PC-3 (cell line): ENCODE measurements around the gene LGR4. TPM values are rescaled to one million over a fixed set of nuclear protein-coding genes. Genes with fewer than 3 reads are reported as not detected.
A peak's percentile ranks its signal among the peaks of the same experiment; 100 is the strongest.

Experiments
- ATAC-seq: fragments of 200-7000 bp; cut with Tn5 transposase; 2 replicates; pipeline ENCODE4 v1.9.1; 2020; ENCODE audit warnings: mild to moderate bottlenecking, moderate library complexity
- BruUV-seq: library from RNA; stranded (reverse); fragments of 400-500 nt; replicated peaks from 2 replicates; lab custom pipeline; 2021; lab: Mats Ljungman, UMichigan
- CTCF ChIA-PET: fragments of 300-600 bp; sonication (Branson Sonifier 250); formaldehyde crosslinking; loops from one replicate; lab custom pipeline; 2022; ENCODE audit warnings: antibody characterized with exemption; lab: Charles Lee
- POLR2A ChIA-PET: fragments of 300-600 bp; sonication (Branson Sonifier 250); formaldehyde crosslinking; loops from one replicate; lab custom pipeline; 2022; ENCODE audit warnings: antibody characterized with exemption; ENCODE audit not compliant: unreplicated experiment; lab: Charles Lee
- DNase-seq: peaks from one replicate; pipeline ENCODE4 v3.0.0-alpha.2; 2015
- H2AFZ ChIP-seq: fragments of 300-600 bp; sonication (generic); 2 replicates; pipeline ENCODE4 v1.6.0; 2016; ENCODE audit warnings: antibody characterized with exemption, low read length
- H3F3A ChIP-seq: fragments of 300-600 bp; sonication (generic); one replicate; pipeline ENCODE4 v1.6.0; 2017; ENCODE audit warnings: antibody characterized with exemption, low read length, control low read depth, mild to moderate bottlenecking; ENCODE audit not compliant: unreplicated experiment
- H3K27ac ChIP-seq: fragments of 300-600 bp; sonication (generic); 2 replicates; pipeline ENCODE4 v1.5.1; 2016; ENCODE audit warnings: mild to moderate bottlenecking, low read length
- H3K27me3 ChIP-seq: fragments of 300-600 bp; sonication (generic); 2 replicates; pipeline ENCODE4 v1.6.1; 2016; ENCODE audit warnings: low read length, mixed read lengths
- H3K36me3 ChIP-seq: fragments of 300-600 bp; sonication (generic); 2 replicates; pipeline ENCODE4 v1.6.1; 2016; ENCODE audit warnings: low read depth, mixed run types, low read length, mixed read lengths
- H3K4me1 ChIP-seq: fragments of 300-600 bp; sonication (generic); 2 replicates; pipeline ENCODE4 v1.5.1; 2016; ENCODE audit warnings: low read length; ENCODE audit not compliant: insufficient read depth
- H3K4me2 ChIP-seq: fragments of 300-600 bp; sonication (generic); 2 replicates; pipeline ENCODE4 v1.6.0; 2016; ENCODE audit warnings: low read length
- H3K4me3 ChIP-seq: fragments of 300-600 bp; sonication (generic); 2 replicates; pipeline ENCODE4 v1.5.1; 2016; ENCODE audit warnings: mild to moderate bottlenecking, low read length, mixed read lengths
- H3K79me2 ChIP-seq: fragments of 300-600 bp; sonication (generic); 2 replicates; pipeline ENCODE4 v1.6.1; 2017; ENCODE audit warnings: low read length, mixed read lengths
- H3K9ac ChIP-seq: fragments of 300-600 bp; sonication (generic); 2 replicates; pipeline ENCODE4 v1.6.0; 2016; ENCODE audit warnings: mild to moderate bottlenecking, low read length
- H3K9me2 ChIP-seq: fragments of 300-600 bp; sonication (generic); replicated peaks from 2 replicates; pipeline ENCODE4 v1.6.1; 2016; ENCODE audit warnings: mixed run types, low read length, mixed read lengths
- H3K9me3 ChIP-seq: fragments of 300-600 bp; sonication (generic); 2 replicates; pipeline ENCODE4 v1.6.1; 2016; ENCODE audit warnings: low read length, mixed read lengths
- H4K20me1 ChIP-seq: fragments of 300-600 bp; sonication (generic); 2 replicates; pipeline ENCODE4 v1.6.1; 2016; ENCODE audit warnings: low read length, mixed read lengths
- EZH2 ChIP-seq: fragments of 300-600 bp; sonication (generic); IDR thresholded peaks from one replicate; pipeline ENCODE4 v1.6.1; 2017; ENCODE audit warnings: antibody characterized with exemption, mild to moderate bottlenecking, low read length; ENCODE audit not compliant: unreplicated experiment
- EZH2phosphoT487 ChIP-seq: fragments of 300-600 bp; sonication (generic); IDR thresholded peaks from 2 replicates; pipeline ENCODE4 v1.6.1; 2018; ENCODE audit warnings: mild to moderate bottlenecking, antibody characterized with exemption, low read length, borderline replicate concordance
- intact Hi-C: fragments of 100-400 bp; cut with micrococcal nuclease; formaldehyde crosslinking; loops from 2 replicates; pipeline ENCODE4 v1.9.0; 2023
- total RNA-seq: library from RNA; depleted of rRNA; stranded (reverse); fragments of >200 nt; gene quantifications from 2 replicates; pipeline ENCODE4 v1.2.3, GENCODE V29; 2014
- TF ChIP-seq, protein P1 (sequence below): fragments of 300-600 bp; sonication (generic); conservative IDR thresholded peaks from 2 replicates; pipeline ENCODE4 v1.5.1; 2017; ENCODE audit warnings: antibody characterized with exemption, low read depth, mild to moderate bottlenecking, low read length

The LGR4 gene
- total RNA-seq, 1 experiment from 2014 or later: 13.5 TPM

DNA sequence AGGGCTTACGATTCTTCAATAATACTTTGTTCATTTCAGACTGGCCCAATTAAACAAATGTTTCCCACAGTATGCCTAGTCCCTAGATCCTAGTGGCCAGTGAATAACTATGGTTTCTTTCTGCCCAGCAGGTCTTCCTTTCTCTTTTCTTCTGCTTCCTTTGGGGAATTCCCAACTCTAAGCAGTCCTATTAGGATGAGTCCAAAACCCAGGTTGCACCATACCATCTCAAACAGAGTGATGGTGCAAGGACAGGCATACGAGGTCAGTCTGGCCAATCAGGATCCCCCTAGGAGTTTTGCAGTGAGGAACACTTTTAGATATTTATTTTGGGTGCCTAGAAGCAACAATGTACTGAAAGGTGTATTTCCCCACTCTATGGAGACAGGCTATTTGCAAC, 68.2 kb downstream of the LGR4 start:
- no peaks in the 10 kb centered on the region for H3K9me3 ChIP-seq
- H3K9me2 ChIP-seq: no peaks in the 10 kb centered on the region
- H2AFZ ChIP-seq: no peak overlapping the region
- peaks cover 6% of the 10 kb centered on the region for H3F3A ChIP-seq
- no peak for TF ChIP-seq EZH2
- TF ChIP-seq, protein P1, sequence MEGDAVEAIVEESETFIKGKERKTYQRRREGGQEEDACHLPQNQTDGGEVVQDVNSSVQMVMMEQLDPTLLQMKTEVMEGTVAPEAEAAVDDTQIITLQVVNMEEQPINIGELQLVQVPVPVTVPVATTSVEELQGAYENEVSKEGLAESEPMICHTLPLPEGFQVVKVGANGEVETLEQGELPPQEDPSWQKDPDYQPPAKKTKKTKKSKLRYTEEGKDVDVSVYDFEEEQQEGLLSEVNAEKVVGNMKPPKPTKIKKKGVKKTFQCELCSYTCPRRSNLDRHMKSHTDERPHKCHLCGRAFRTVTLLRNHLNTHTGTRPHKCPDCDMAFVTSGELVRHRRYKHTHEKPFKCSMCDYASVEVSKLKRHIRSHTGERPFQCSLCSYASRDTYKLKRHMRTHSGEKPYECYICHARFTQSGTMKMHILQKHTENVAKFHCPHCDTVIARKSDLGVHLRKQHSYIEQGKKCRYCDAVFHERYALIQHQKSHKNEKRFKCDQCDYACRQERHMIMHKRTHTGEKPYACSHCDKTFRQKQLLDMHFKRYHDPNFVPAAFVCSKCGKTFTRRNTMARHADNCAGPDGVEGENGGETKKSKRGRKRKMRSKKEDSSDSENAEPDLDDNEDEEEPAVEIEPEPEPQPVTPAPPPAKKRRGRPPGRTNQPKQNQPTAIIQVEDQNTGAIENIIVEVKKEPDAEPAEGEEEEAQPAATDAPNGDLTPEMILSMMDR: no peak
- TF ChIP-seq EZH2phosphoT487: no peak
- no peaks in the 10 kb centered on the region for H3K36me3 ChIP-seq
- no peak overlapping the region for H3K4me3 ChIP-seq
- H3K9ac ChIP-seq: no peak overlapping the region
- DNase-seq (no peak), ATAC-seq (no peak)
- H4K20me1 ChIP-seq: no peaks in the 10 kb centered on the region
- H3K27me3 ChIP-seq: no peaks in the 10 kb centered on the region
- H3K79me2 ChIP-seq: no peaks in the 10 kb centered on the region
- H3K4me2 ChIP-seq: no peak overlapping the region
- ChIA-PET POLR2A (interaction anchor here (0.6 kb wide), 1 partner anchor 41 kb away, joined by 3 read pairs; no protein-coding TSS in a partner anchor), CTCF (interaction anchor here (0.6 kb wide), 1 partner anchor 60 kb away, joined by 4 read pairs; no protein-coding TSS in a partner anchor)
- BruUV-seq: no TSS peak
- intact Hi-C loops: loop anchor here (5.0 kb wide), 1 partner anchor 197 kb away; no protein-coding TSS in a partner anchor
- no peak overlapping the region for H3K27ac ChIP-seq
- peaks cover 27% of the 10 kb centered on the region for H3K4me1 ChIP-seq

DNA sequence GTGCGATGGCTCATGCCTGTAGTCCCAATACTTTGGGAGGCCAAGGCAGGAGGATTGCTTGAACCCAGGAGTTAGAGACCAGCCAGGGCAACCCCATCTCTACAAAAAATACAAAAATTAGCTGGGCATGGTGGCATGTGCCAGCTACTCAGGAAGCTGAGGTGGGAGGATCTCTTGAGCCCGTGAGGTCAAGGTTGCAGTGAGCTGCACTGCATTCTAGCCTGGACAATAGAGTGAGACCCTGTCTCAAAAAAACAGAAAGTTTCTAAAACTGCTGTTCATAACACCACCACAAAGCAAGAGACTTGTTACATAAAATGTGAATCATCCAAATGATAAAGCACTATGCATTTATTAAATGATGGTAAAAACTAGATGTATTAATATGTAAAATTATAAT, 69.4 kb downstream of the LGR4 start:
- TF ChIP-seq EZH2phosphoT487 (no peak), EZH2 (no peak)
- TF ChIP-seq, protein P1: no peak
- H3K27me3 ChIP-seq: no peaks in the 10 kb centered on the region
- H3K9ac ChIP-seq: no peak overlapping the region
- CTCF ChIA-PET: no interaction called here
- peaks cover 6% of the 10 kb centered on the region for H3F3A ChIP-seq
- H3K4me2 ChIP-seq: no peak overlapping the region
- H4K20me1 ChIP-seq: no peaks in the 10 kb centered on the region
- H3K79me2 ChIP-seq: no peaks in the 10 kb centered on the region
- H3K36me3 ChIP-seq: no peaks in the 10 kb centered on the region
- no peak for DNase-seq
- H2AFZ ChIP-seq: no peak overlapping the region
- BruUV-seq: no TSS peak
- peaks cover 28% of the 10 kb centered on the region for H3K4me1 ChIP-seq
- H3K9me2 ChIP-seq: no peaks in the 10 kb centered on the region
- no peak for ATAC-seq
- H3K9me3 ChIP-seq: no peaks in the 10 kb centered on the region
- peak overlapping the region; percentile 94 for H3K27ac ChIP-seq
- H3K4me3 ChIP-seq: no peak overlapping the region
- POLR2A ChIA-PET: interaction anchor here (0.6 kb wide), 1 partner anchor 901 kb away, joined by 7 read pairs; no protein-coding TSS in a partner anchor
- intact Hi-C loops: loop anchor here (5.0 kb wide), 1 partner anchor 196 kb away; no protein-coding TSS in a partner anchor

DNA sequence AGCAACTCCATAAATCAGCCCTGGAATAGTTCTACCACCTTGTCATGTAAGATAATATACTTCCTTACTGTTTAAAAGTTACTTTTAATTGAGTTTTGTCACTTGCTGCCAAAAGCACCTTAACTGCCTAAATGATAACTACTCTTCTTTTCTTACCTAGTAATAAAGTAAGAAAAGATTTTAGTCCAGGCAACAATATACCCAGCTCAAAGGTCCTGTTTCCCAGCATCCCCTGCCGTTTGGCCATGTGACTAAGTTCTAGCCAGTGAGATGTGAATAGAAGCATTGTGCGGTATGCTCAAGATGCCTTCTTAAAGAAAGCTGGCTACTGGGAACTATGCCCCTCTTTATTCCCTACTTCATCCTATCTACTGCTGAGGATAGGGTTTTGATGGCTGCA, 70.1 kb downstream of the LGR4 start:
- TF ChIP-seq EZH2phosphoT487 (no peak), EZH2 (no peak)
- TF ChIP-seq, protein P1: no peak
- no peaks in the 10 kb centered on the region for H4K20me1 ChIP-seq
- peak overlapping the region; percentile 33; the same call in 1 of the 2 replicates for H3K4me3 ChIP-seq
- peaks cover 6% of the 10 kb centered on the region for H3F3A ChIP-seq
- peak overlapping the region; percentile 94 for H3K27ac ChIP-seq
- TSS peak; percentile 77 for BruUV-seq
- H3K4me2 ChIP-seq: peak overlapping the region; percentile 76
- peaks cover 34% of the 10 kb centered on the region for H3K4me1 ChIP-seq
- H3K9ac ChIP-seq: peak overlapping the region; percentile 61
- H3K79me2 ChIP-seq: no peaks in the 10 kb centered on the region
- no peaks in the 10 kb centered on the region for H3K27me3 ChIP-seq
- H3K36me3 ChIP-seq: no peaks in the 10 kb centered on the region
- POLR2A ChIA-PET: interaction anchor here (0.5 kb wide), 1 partner anchor 48 kb away, joined by 6 read pairs; no protein-coding TSS in a partner anchor
- CTCF ChIA-PET: no interaction called here
- ATAC-seq (peak; percentile 6), DNase-seq (no peak)
- H3K9me3 ChIP-seq: no peaks in the 10 kb centered on the region
- 0 out of 2 replicates have a peak overlapping the region, but pooled peaks have one; percentile 16 for H2AFZ ChIP-seq
- H3K9me2 ChIP-seq: no peaks in the 10 kb centered on the region
- intact Hi-C loops: loop anchor here (5.0 kb wide), 1 partner anchor 195 kb away; no protein-coding TSS in a partner anchor
